ENCODE measurements around the gene GLI3.

GLI3 gene

GRCh38 chr7:42167631-42168236, 69.3 kb downstream of the GLI3 start:
- H3K9me3 ChIP-seq (replicated peaks; ENCODE audit: low read length) = no peaks in the 10 kb centered on the region
- H3K4me2 ChIP-seq (ENCODE audit: low read length) = no peak overlapping the region
- H3K27me3 ChIP-seq (ENCODE audit: control insufficient read depth, insufficient read depth, low read length) = no peaks in the 10 kb centered on the region
- H3K36me3 ChIP-seq (ENCODE audit: insufficient read depth, low read length) = no peaks in the 10 kb centered on the region
- peaks cover 7% of the 10 kb centered on the region for H3K4me1 ChIP-seq (ENCODE audit: control insufficient read depth, insufficient read depth, low read length)
- no peak overlapping the region for H3K9ac ChIP-seq (ENCODE audit: low read depth, low read length)
- H3K4me3 ChIP-seq (ENCODE audit: low read length) = no peak overlapping the region

DNA sequence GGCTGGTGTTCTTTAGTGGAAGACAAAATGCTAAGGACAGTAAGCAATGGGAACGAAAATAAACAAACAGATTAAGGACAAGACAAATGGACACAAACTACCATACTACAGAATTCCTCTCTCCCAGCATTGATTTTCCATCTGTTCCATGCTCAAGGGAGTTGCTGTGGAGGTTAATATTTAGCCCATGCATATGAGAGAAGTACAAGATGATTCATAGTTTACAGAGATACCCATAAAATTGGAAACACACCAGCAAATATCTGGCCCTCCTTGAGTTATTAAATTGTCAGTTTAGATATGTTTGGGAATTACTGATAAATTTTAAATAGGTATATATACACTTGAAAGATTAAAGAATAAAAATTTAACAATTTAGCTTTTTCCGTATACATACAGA, 69.8 kb downstream of the GLI3 start:
- H3K4me1 ChIP-seq (ENCODE audit: control insufficient read depth, insufficient read depth, low read length) = peaks cover 7% of the 10 kb centered on the region
- H3K27me3 ChIP-seq (ENCODE audit: control insufficient read depth, insufficient read depth, low read length) = no peaks in the 10 kb centered on the region
- no peak overlapping the region for H3K9ac ChIP-seq (ENCODE audit: low read depth, low read length)
- H3K4me3 ChIP-seq (ENCODE audit: low read length) = no peak overlapping the region
- H3K4me2 ChIP-seq (ENCODE audit: low read length) = no peak overlapping the region
- H3K36me3 ChIP-seq (ENCODE audit: insufficient read depth, low read length) = no peaks in the 10 kb centered on the region
- no peaks in the 10 kb centered on the region for H3K9me3 ChIP-seq (replicated peaks; ENCODE audit: low read length)

GRCh38 chr7:42164881-42165428, 72.1 kb downstream of the GLI3 start:
- no peaks in the 10 kb centered on the region for H3K27me3 ChIP-seq (ENCODE audit: control insufficient read depth, insufficient read depth, low read length)

DNA sequence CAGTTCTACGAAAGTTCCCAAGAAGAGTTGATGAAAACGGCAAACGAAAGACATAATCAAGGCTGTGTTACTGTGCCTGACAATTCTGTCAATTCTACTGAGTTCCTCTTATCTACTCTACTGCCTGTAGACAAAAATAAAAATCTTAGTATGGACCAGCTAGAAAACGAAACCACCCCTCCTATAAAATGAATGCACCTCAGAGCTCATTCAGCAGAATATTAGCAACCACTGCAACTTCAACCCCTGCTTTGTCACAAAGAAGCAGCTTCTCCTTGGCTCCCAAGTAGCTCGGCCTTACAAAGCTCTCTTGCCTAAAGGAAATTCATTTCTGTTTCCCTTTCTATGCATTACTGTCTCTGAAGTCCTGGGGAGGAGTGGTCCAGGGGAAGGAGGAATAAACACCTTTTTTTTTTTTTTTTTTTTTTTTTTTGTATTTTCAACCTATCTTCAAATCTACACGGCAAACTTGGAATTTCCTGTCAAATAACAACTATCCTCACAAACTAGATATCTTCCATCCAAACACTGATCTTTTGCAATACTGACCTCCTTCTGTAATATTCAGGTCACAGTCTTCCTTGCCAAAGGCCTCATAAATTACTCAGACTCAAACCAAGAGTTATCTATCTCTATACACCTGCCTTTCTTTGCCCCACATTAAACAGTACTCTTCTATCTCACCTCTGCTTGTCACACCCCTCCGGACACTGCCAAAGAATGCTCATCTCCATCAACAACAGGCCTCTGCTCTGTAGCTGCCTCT, 74.3 kb downstream of the GLI3 start:
- Histone ChIP-seq H3K9ac (ENCODE audit: low read depth, low read length) (no peak overlapping the region), H3K4me1 (ENCODE audit: control insufficient read depth, insufficient read depth, low read length) (peaks cover 6% of the 10 kb centered on the region), H3K36me3 (ENCODE audit: insufficient read depth, low read length) (no peaks in the 10 kb centered on the region), H3K27me3 (ENCODE audit: control insufficient read depth, insufficient read depth, low read length) (no peaks in the 10 kb centered on the region), H3K4me2 (ENCODE audit: low read length) (no peak overlapping the region), H3K4me3 (ENCODE audit: low read length) (no peak overlapping the region), H3K9me3 (replicated peaks; ENCODE audit: low read length) (no peaks in the 10 kb centered on the region)

More at GRCh38 chr7:42164881-42165428, 72.1 kb downstream of the GLI3 start:
- Histone ChIP-seq H3K4me1 (ENCODE audit: control insufficient read depth, insufficient read depth, low read length) (peaks cover 6% of the 10 kb centered on the region), H3K4me3 (ENCODE audit: low read length) (no peak overlapping the region), H3K9me3 (replicated peaks; ENCODE audit: low read length) (no peaks in the 10 kb centered on the region), H3K4me2 (ENCODE audit: low read length) (no peak overlapping the region), H3K9ac (ENCODE audit: low read depth, low read length) (no peak overlapping the region), H3K36me3 (ENCODE audit: insufficient read depth, low read length) (no peaks in the 10 kb centered on the region)

- H3K4me2 ChIP-seq (ENCODE audit: low read length) = no peak overlapping the region
- H3K4me3 ChIP-seq (ENCODE audit: low read length) = no peak overlapping the region
- no peaks in the 10 kb centered on the region for H3K9me3 ChIP-seq (replicated peaks; ENCODE audit: low read length)
- H3K36me3 ChIP-seq (ENCODE audit: insufficient read depth, low read length) = no peaks in the 10 kb centered on the region
- no peak overlapping the region for H3K9ac ChIP-seq (ENCODE audit: low read depth, low read length)
- no peaks in the 10 kb centered on the region for H3K27me3 ChIP-seq (ENCODE audit: control insufficient read depth, insufficient read depth, low read length)
- peaks cover 6% of the 10 kb centered on the region for H3K4me1 ChIP-seq (ENCODE audit: control insufficient read depth, insufficient read depth, low read length)
Measured at GRCh38 chr7:42161719-42162118, 75.3 kb downstream of the GLI3 start.

DNA sequence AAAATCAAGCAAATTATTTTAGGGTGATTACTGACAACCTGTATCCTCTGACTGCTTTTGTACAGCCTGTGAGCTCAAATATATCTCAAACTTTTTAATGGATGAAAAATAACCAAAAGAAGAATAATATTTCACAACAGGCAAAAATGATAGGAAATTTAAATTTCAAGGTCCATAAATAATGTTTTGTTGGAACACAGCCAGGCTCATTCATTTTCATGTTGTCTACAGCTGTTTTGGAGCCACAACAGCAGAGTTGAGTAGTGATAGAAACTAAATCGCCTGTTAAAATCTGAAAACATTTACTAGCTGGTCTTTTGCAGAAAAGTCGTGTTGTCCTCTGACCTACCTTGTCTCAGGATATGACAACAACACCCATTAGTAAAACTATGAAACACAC, 75.9 kb downstream of the GLI3 start:
- Histone ChIP-seq H3K4me3 (ENCODE audit: low read length) (no peak overlapping the region), H3K4me1 (ENCODE audit: control insufficient read depth, insufficient read depth, low read length) (peaks cover 10% of the 10 kb centered on the region), H3K36me3 (ENCODE audit: insufficient read depth, low read length) (no peaks in the 10 kb centered on the region), H3K4me2 (ENCODE audit: low read length) (no peak overlapping the region), H3K9me3 (replicated peaks; ENCODE audit: low read length) (no peaks in the 10 kb centered on the region), H3K27me3 (ENCODE audit: control insufficient read depth, insufficient read depth, low read length) (no peaks in the 10 kb centered on the region), H3K9ac (ENCODE audit: low read depth, low read length) (no peak overlapping the region)

DNA sequence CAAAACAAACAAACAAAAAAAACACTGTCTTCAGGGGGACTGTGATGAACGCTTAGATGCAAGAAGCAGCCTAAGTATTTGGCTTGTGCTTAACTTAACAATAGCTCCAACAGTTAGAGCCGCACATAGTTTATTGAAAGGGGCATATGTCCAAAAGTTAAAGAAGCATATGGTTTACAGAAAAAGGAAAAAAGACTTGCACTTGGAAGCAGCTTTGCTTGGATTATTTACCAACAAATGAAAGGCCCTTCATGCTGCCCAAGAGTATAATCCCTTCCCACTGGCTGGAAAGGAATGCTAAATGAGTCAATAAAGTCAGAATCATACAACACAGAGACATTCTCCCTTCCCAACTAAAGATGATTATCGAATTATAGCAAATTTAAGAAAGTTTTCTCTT, 77.9 kb downstream of the GLI3 start:
- peaks cover 10% of the 10 kb centered on the region for H3K4me1 ChIP-seq (ENCODE audit: control insufficient read depth, insufficient read depth, low read length)
- no peaks in the 10 kb centered on the region for H3K27me3 ChIP-seq (ENCODE audit: control insufficient read depth, insufficient read depth, low read length)
- H3K9me3 ChIP-seq (replicated peaks; ENCODE audit: low read length) = no peaks in the 10 kb centered on the region
- H3K4me3 ChIP-seq (ENCODE audit: low read length) = no peak overlapping the region
- H3K9ac ChIP-seq (ENCODE audit: low read depth, low read length) = no peak overlapping the region
- H3K4me2 ChIP-seq (ENCODE audit: low read length) = no peak overlapping the region
- H3K36me3 ChIP-seq (ENCODE audit: insufficient read depth, low read length) = no peaks in the 10 kb centered on the region

DNA sequence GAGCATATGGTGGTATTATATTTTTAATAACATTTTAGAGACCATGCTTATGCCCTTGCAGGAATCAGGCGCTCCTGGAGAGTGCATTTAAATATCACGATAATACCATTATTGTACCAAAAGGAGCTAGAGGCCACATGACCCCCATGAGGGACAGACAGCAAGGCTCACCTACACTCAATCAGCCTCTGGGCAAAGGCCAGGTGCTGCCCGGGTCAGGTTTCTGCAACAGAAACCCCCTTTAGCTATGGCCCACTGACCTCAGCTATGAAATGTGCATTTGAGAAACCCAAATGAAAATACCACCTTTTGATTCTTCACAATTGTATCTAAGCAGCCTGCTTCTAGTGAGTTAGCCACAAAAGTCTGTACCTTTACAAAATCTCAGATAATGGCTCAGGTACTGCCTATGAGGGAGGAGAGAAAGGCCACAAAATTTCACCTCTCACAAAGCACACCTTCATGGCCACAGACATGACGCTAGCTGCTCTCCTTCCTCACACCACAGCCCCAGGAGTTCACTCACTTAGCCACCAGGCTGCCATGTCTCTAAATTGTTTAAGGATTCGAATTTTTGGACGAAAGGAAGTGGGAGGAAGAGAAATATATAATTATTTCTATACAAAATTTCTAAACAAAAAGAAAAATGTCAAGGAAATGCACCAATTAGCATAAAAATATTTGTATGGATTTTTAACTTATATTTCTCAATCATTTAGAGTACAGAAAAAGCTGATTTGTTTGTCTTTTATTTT, 79.9 kb downstream of the GLI3 start:
- no peak overlapping the region for H3K4me3 ChIP-seq (ENCODE audit: low read length)
- no peak overlapping the region for H3K9ac ChIP-seq (ENCODE audit: low read depth, low read length)
- no peak overlapping the region for H3K4me2 ChIP-seq (ENCODE audit: low read length)
- H3K9me3 ChIP-seq (replicated peaks; ENCODE audit: low read length) = no peaks in the 10 kb centered on the region
- peaks cover 10% of the 10 kb centered on the region for H3K4me1 ChIP-seq (ENCODE audit: control insufficient read depth, insufficient read depth, low read length)
- H3K27me3 ChIP-seq (ENCODE audit: control insufficient read depth, insufficient read depth, low read length) = no peaks in the 10 kb centered on the region
- H3K36me3 ChIP-seq (ENCODE audit: insufficient read depth, low read length) = no peaks in the 10 kb centered on the region

- Histone ChIP-seq H3K4me2 (ENCODE audit: low read length) (no peak overlapping the region), H3K9ac (ENCODE audit: low read depth, low read length) (no peak overlapping the region), H3K4me1 (ENCODE audit: control insufficient read depth, insufficient read depth, low read length) (peaks cover 7% of the 10 kb centered on the region), H3K36me3 (ENCODE audit: insufficient read depth, low read length) (no peaks in the 10 kb centered on the region), H3K9me3 (replicated peaks; ENCODE audit: low read length) (no peaks in the 10 kb centered on the region), H3K4me3 (ENCODE audit: low read length) (no peak overlapping the region), H3K27me3 (ENCODE audit: control insufficient read depth, insufficient read depth, low read length) (no peaks in the 10 kb centered on the region)
Measured at GRCh38 chr7:42156291-42156865, 80.6 kb downstream of the GLI3 start.

- no peaks in the 10 kb centered on the region for H3K36me3 ChIP-seq (ENCODE audit: insufficient read depth, low read length)
- no peak overlapping the region for H3K4me3 ChIP-seq (ENCODE audit: low read length)
- H3K27me3 ChIP-seq (ENCODE audit: control insufficient read depth, insufficient read depth, low read length) = no peaks in the 10 kb centered on the region
- peaks cover 7% of the 10 kb centered on the region for H3K4me1 ChIP-seq (ENCODE audit: control insufficient read depth, insufficient read depth, low read length)
- H3K9ac ChIP-seq (ENCODE audit: low read depth, low read length) = no peak overlapping the region
- H3K4me2 ChIP-seq (ENCODE audit: low read length) = no peak overlapping the region
- H3K9me3 ChIP-seq (replicated peaks; ENCODE audit: low read length) = no peaks in the 10 kb centered on the region
Measured at GRCh38 chr7:42155584-42156290, 81.3 kb downstream of the GLI3 start.

- Histone ChIP-seq H3K9me3 (replicated peaks; ENCODE audit: low read length) (no peaks in the 10 kb centered on the region), H3K9ac (ENCODE audit: low read depth, low read length) (no peak overlapping the region), H3K4me1 (ENCODE audit: control insufficient read depth, insufficient read depth, low read length) (peaks cover 7% of the 10 kb centered on the region), H3K4me2 (ENCODE audit: low read length) (no peak overlapping the region), H3K4me3 (ENCODE audit: low read length) (no peak overlapping the region), H3K27me3 (ENCODE audit: control insufficient read depth, insufficient read depth, low read length) (no peaks in the 10 kb centered on the region), H3K36me3 (ENCODE audit: insufficient read depth, low read length) (no peaks in the 10 kb centered on the region)
Measured at GRCh38 chr7:42154173-42154572, 82.8 kb downstream of the GLI3 start.
